HL-60 (cell line): ENCODE data around the gene FAIM.

ENCODE experiments used
- DNase-seq, 2 experiments: peaks; one replicate each; pipeline ENCODE4 v3.0.0-alpha.2; 2010 to 2020; ENCODE audit warnings: low read depth in 1 of 2, low spot score in 1 of 2
- H3K27ac ChIP-seq: fragments of 250-450 bp; sonication (Bioruptor Pico); replicated peaks from 2 replicates; pipeline ENCODE4 v1.5.1; 2020; ENCODE audit warnings: mild to moderate bottlenecking, moderate library complexity
- H3K27me3 ChIP-seq: fragments of 250-450 bp; sonication (Bioruptor Pico); 2 replicates; pipeline ENCODE4 v1.5.1; 2021; ENCODE audit warnings: mild to moderate bottlenecking, moderate library complexity; ENCODE audit not compliant: insufficient read depth, poor library complexity, severe bottlenecking
- H3K4me3 ChIP-seq: replicated peaks from 2 replicates; pipeline ENCODE4 v1.5.1; 2011; ENCODE audit warnings: mild to moderate bottlenecking, control low read depth, low read length; ENCODE audit not compliant: insufficient read depth
- CTCF ChIP-seq: IDR thresholded peaks from one replicate; pipeline ENCODE4 v1.5.1; 2011; ENCODE audit warnings: low read length, control low read depth, inconsistent platforms; ENCODE audit not compliant: insufficient read depth
- GABPA ChIP-seq: IDR thresholded peaks from 2 replicates; pipeline ENCODE4 v1.6.1; 2012; ENCODE audit warnings: low read depth
- POLR2AphosphoS5 ChIP-seq: IDR thresholded peaks from 2 replicates; pipeline ENCODE4 v1.6.1; 2012; ENCODE audit warnings: low read depth
- SPI1 ChIP-seq: IDR thresholded peaks from 2 replicates; pipeline ENCODE4 v1.6.1; 2012; ENCODE audit warnings: low read depth, mild to moderate bottlenecking, borderline replicate concordance
- TF ChIP-seq, protein P1 (sequence below): IDR thresholded peaks from 2 replicates; pipeline ENCODE4 v1.6.1; 2012; ENCODE audit warnings: low read depth; ENCODE audit not compliant: insufficient replicate concordance

FAIM gene

GRCh38 chr3:138681463-138682220 lies 73.1 kb downstream of the FAIM start:
- H3K4me3 ChIP-seq: no peak overlapping the region
- H3K27me3 ChIP-seq: no peaks in the 10 kb centered on the region
- DNase-seq: no peak
- TF ChIP-seq SPI1: no peak
- TF ChIP-seq POLR2AphosphoS5: no peak
- TF ChIP-seq, protein P1, sequence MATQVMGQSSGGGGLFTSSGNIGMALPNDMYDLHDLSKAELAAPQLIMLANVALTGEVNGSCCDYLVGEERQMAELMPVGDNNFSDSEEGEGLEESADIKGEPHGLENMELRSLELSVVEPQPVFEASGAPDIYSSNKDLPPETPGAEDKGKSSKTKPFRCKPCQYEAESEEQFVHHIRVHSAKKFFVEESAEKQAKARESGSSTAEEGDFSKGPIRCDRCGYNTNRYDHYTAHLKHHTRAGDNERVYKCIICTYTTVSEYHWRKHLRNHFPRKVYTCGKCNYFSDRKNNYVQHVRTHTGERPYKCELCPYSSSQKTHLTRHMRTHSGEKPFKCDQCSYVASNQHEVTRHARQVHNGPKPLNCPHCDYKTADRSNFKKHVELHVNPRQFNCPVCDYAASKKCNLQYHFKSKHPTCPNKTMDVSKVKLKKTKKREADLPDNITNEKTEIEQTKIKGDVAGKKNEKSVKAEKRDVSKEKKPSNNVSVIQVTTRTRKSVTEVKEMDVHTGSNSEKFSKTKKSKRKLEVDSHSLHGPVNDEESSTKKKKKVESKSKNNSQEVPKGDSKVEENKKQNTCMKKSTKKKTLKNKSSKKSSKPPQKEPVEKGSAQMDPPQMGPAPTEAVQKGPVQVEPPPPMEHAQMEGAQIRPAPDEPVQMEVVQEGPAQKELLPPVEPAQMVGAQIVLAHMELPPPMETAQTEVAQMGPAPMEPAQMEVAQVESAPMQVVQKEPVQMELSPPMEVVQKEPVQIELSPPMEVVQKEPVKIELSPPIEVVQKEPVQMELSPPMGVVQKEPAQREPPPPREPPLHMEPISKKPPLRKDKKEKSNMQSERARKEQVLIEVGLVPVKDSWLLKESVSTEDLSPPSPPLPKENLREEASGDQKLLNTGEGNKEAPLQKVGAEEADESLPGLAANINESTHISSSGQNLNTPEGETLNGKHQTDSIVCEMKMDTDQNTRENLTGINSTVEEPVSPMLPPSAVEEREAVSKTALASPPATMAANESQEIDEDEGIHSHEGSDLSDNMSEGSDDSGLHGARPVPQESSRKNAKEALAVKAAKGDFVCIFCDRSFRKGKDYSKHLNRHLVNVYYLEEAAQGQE: no peak
- TF ChIP-seq CTCF: no peak
- no peak for TF ChIP-seq GABPA
- no peak overlapping the region for H3K27ac ChIP-seq

GRCh38 chr3:138682648-138683047 lies 74.1 kb downstream of the FAIM start:
- no peak for DNase-seq
- TF ChIP-seq, protein P1: no peak
- TF ChIP-seq SPI1: no peak
- no peak for TF ChIP-seq POLR2AphosphoS5
- no peak for TF ChIP-seq GABPA
- no peak for TF ChIP-seq CTCF
- Histone ChIP-seq H3K27ac (no peak overlapping the region), H3K4me3 (no peak overlapping the region), H3K27me3 (no peaks in the 10 kb centered on the region)
